Measurements from ENCODE around the gene DYNLT1. TPM values are rescaled to one million over a fixed set of nuclear protein-coding genes. Genes with fewer than 3 reads are reported as not detected.

DYNLT1 gene
- total RNA-seq, 2 donors from 2014 or later, result 111 to 127 TPM

GRCh38 chr6:158586652-158587051 is 57.9 kb downstream of the DYNLT1 start:
- Mint-ChIP-seq H3K4me1 (ENCODE audit: low read depth) (no peaks in the 10 kb centered on the region), H3K27ac (no peak overlapping the region), H3K4me3 (no peak overlapping the region), H3K9me3 (no peaks in the 10 kb centered on the region), H3K36me3 (ENCODE audit: insufficient read depth in 2 of 2) (peaks cover 3 to 20% of the 10 kb centered on the region in 2 donors), H3K27me3 (ENCODE audit: low read depth) (no peaks in the 10 kb centered on the region)
- DNase-seq, result no peak
- no peak for ATAC-seq (replicated peaks in 1 of 2)

Other genes with a start within 250 kb of the DYNLT1 start
- gene TMEM181, start 84.7 kb downstream of the DYNLT1 start, total RNA-seq, result 10 to 100 TPM; 12.9 to 14.1 TPM
- gene SYTL3, start 5.3 kb upstream of the DYNLT1 start, total RNA-seq, result 100 to 1,000 TPM; 267 to 353 TPM
- 100 to 1,000 TPM; 167 to 177 TPM for gene EZR, start 174.6 kb upstream of the DYNLT1 start, total RNA-seq